ENCODE data around the gene HOXD13. TPM values are rescaled to one million over a fixed set of nuclear protein-coding genes. Genes with fewer than 3 reads are reported as not detected.

HOXD13 gene
- total and polyA plus RNA-seq, 2 donors (not counting 3 experiments of a cell fraction or from before 2014, with no cell fraction given): not detected

DNA sequence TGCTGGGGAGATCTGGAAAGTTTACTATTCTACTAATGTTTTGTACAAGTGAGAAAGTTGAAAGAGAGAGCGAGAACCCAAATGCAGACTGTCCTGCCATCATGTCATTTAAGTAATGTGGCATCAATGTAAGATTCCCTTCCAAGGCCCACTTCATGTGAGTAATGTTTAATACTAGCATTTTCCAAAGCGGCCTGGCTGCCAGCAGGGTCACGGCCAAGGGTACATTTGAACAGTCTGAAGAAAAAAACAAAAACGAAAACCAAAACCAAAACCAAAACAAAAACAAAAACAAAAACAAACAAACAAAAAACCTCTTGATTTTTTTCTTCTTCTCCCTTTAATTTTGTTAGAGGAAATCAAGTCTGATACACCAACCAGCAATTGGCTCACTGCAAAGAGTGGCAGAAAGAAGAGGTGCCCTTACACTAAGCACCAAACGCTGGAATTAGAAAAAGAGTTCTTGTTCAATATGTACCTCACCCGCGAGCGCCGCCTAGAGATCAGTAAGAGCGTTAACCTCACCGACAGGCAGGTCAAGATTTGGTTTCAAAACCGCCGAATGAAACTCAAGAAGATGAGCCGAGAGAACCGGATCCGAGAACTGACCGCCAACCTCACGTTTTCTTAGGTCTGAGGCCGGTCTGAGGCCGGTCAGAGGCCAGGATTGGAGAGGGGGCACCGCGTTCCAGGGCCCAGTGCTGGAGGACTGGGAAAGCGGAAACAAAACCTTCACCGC is 26.2 kb downstream of the HOXD13 start:
- peak overlapping the region; percentile 31 for H3K4me2 ChIP-seq (ENCODE audit: insufficient read depth, low read length)
- H3K4me1 ChIP-seq (ENCODE audit: control insufficient read depth, extremely low read depth, insufficient read depth, low read length): peaks cover 15% of the 10 kb centered on the region
- no peak overlapping the region for H3K4me3 ChIP-seq (replicated peaks in 1 of 3; ENCODE audit: insufficient read depth in 1 of 3, low read depth in 1 of 3, low read length in 3 of 3)
- intact Hi-C loops (cut with micrococcal nuclease) (no loop called here), dilution Hi-C loops (cut with MboI; ENCODE audit: extremely low pct_ligation_motif_present, low sequenced_read_pairs) (no loop called here)
- H4K20me1 ChIP-seq (replicated peaks; ENCODE audit: control insufficient read depth, extremely low read depth, insufficient read depth, low read length): no peaks in the 10 kb centered on the region
- ChIA-PET CTCF (no interaction called here), POLR2A (no interaction called here)
- peak; percentile 70 for FAIRE-seq
- H3K9me1 ChIP-seq (replicated peaks; ENCODE audit: control insufficient read depth, extremely low read depth, insufficient read depth, low read length): no peaks in the 10 kb centered on the region
- H3K9ac ChIP-seq (replicated peaks; ENCODE audit: extremely low read depth, insufficient read depth, low read length): no peak overlapping the region
- H3K9me3 ChIP-seq (replicated peaks; ENCODE audit: control insufficient read depth, insufficient read depth, low read length): no peaks in the 10 kb centered on the region
- no TSS peak for BruUV-seq (replicated peaks)
- H3K36me3 ChIP-seq (ENCODE audit: control insufficient read depth in 2 of 2, extremely low read depth in 1 of 2, insufficient read depth in 2 of 2, low read length in 2 of 2): no peaks in the 10 kb centered on the region
- DNase-seq (ENCODE audit: low read depth, low spot score): peak; percentile 43
- H3K27ac ChIP-seq (ENCODE audit: insufficient read depth, low read depth, low read length): no peak overlapping the region
- no peak overlapping the region for H2AFZ ChIP-seq (ENCODE audit: low read depth, low read length)
- peaks cover 68 to 86% of the 10 kb centered on the region in 2 experiments for H3K27me3 ChIP-seq (ENCODE audit: control insufficient read depth in 2 of 2, insufficient read depth in 2 of 2, low read length in 2 of 2)
- TF ChIP-seq, protein P1, sequence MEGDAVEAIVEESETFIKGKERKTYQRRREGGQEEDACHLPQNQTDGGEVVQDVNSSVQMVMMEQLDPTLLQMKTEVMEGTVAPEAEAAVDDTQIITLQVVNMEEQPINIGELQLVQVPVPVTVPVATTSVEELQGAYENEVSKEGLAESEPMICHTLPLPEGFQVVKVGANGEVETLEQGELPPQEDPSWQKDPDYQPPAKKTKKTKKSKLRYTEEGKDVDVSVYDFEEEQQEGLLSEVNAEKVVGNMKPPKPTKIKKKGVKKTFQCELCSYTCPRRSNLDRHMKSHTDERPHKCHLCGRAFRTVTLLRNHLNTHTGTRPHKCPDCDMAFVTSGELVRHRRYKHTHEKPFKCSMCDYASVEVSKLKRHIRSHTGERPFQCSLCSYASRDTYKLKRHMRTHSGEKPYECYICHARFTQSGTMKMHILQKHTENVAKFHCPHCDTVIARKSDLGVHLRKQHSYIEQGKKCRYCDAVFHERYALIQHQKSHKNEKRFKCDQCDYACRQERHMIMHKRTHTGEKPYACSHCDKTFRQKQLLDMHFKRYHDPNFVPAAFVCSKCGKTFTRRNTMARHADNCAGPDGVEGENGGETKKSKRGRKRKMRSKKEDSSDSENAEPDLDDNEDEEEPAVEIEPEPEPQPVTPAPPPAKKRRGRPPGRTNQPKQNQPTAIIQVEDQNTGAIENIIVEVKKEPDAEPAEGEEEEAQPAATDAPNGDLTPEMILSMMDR (IDR thresholded peaks at IDR 0.05; ENCODE audit: extremely low read depth in 1 of 2, insufficient read depth in 1 of 2, low read depth in 1 of 2, low read length in 2 of 2): peak; percentile 60 to 67
- TF ChIP-seq POLR2AphosphoS5 (IDR thresholded peaks at IDR 0.05; ENCODE audit: insufficient read depth, low read depth, low read length): no peak
- no peaks in the 10 kb centered on the region for H3K79me2 ChIP-seq (ENCODE audit: control insufficient read depth, insufficient read depth, low read length)
